SK-N-SH treated with all-trans-retinoic acid at 6 μM for 48 hours (cell line): ENCODE measurements around the gene ZNF783.

Source experiments
- ATAC-seq: fragments of 200-7000 bp; cut with Tn5 transposase; 3 replicates; pipeline ENCODE4 v1.9.1; 2020; ENCODE audit warnings: mild to moderate bottlenecking, moderate library complexity
- ARNTL ChIP-seq: fragments of 450-650 bp; formaldehyde crosslinking; IDR thresholded peaks from 2 replicates; pipeline ENCODE4 v1.5.0; 2020; ENCODE audit warnings: low read depth, mild to moderate bottlenecking, moderate library complexity, borderline replicate concordance
- BACH2 ChIP-seq: fragments of 250-450 bp; sonication (Bioruptor Pico); IDR thresholded peaks from 2 replicates; pipeline ENCODE4 v1.9.0; 2021; ENCODE audit warnings: mild to moderate bottlenecking, borderline replicate concordance
- CSDC2 ChIP-seq: fragments of 250-450 bp; sonication (Bioruptor Pico); IDR thresholded peaks from 2 replicates; pipeline ENCODE4 v1.5.0; 2020; ENCODE audit warnings: mild to moderate bottlenecking, moderate library complexity
- ESRRG ChIP-seq: fragments of 250-450 bp; sonication (Bioruptor Pico); IDR thresholded peaks from 2 replicates; pipeline ENCODE4 v1.6.1; 2021; ENCODE audit warnings: mild to moderate bottlenecking
- GLIS3 ChIP-seq: fragments of 250-450 bp; sonication (Bioruptor Pico); IDR thresholded peaks from 2 replicates; pipeline ENCODE4 v1.5.0; 2020; ENCODE audit warnings: mild to moderate bottlenecking, moderate library complexity
- ISL1 ChIP-seq: fragments of 250-450 bp; sonication (Bioruptor Pico); IDR thresholded peaks from 2 replicates; pipeline ENCODE4 v2.1.2; 2022; ENCODE audit warnings: mild to moderate bottlenecking, moderate library complexity
- OSR1 ChIP-seq: fragments of 250-450 bp; sonication (Bioruptor Pico); IDR thresholded peaks from 2 replicates; pipeline ENCODE4 v1.8.0; 2022; ENCODE audit warnings: moderate library complexity, mild to moderate bottlenecking, inconsistent platforms
- PPARA ChIP-seq: fragments of 250-450 bp; sonication (Bioruptor Pico); IDR thresholded peaks from 2 replicates; pipeline ENCODE4 v1.5.0; 2020; ENCODE audit warnings: mild to moderate bottlenecking, borderline replicate concordance
- RARB ChIP-seq: fragments of 250-450 bp; sonication (Bioruptor Pico); IDR thresholded peaks from 2 replicates; pipeline ENCODE4 v1.8.0; 2021; ENCODE audit warnings: mild to moderate bottlenecking, moderate library complexity
- SNAI2 ChIP-seq: fragments of 250-450 bp; sonication (Bioruptor Pico); IDR thresholded peaks from 2 replicates; pipeline ENCODE4 v1.5.0; 2020; ENCODE audit warnings: mild to moderate bottlenecking, moderate library complexity
- TCF4 ChIP-seq: fragments of 250-450 bp; sonication (Bioruptor Pico); IDR thresholded peaks from 2 replicates; pipeline ENCODE4 v1.8.0; 2021; ENCODE audit warnings: mild to moderate bottlenecking, moderate library complexity, borderline replicate concordance
- TOX ChIP-seq: fragments of 250-450 bp; sonication (Bioruptor Pico); IDR thresholded peaks from 2 replicates; pipeline ENCODE4 v1.8.0; 2021; ENCODE audit warnings: mild to moderate bottlenecking, moderate library complexity, borderline replicate concordance
- TSHZ2 ChIP-seq: fragments of 250-450 bp; sonication (Bioruptor Pico); IDR thresholded peaks from 2 replicates; pipeline ENCODE4 v1.5.0; 2020; ENCODE audit warnings: mild to moderate bottlenecking, moderate library complexity
- ZC3H10 ChIP-seq: fragments of 250-450 bp; sonication (Bioruptor Pico); IDR thresholded peaks from 2 replicates; pipeline ENCODE4 v1.5.1; 2021; ENCODE audit warnings: mild to moderate bottlenecking, moderate library complexity
- ZFP3 ChIP-seq: fragments of 250-450 bp; sonication (Bioruptor Pico); IDR thresholded peaks from 2 replicates; pipeline ENCODE4 v1.5.0; 2020; ENCODE audit warnings: mild to moderate bottlenecking, moderate library complexity
- ZFP30 ChIP-seq: fragments of 450-650 bp; formaldehyde crosslinking; IDR thresholded peaks from 2 replicates; pipeline ENCODE4 v1.5.0; 2022; ENCODE audit warnings: mild to moderate bottlenecking, moderate library complexity
- ZNF565 ChIP-seq: fragments of 450-650 bp; formaldehyde crosslinking; conservative IDR thresholded peaks from 2 replicates; pipeline ENCODE4 v1.5.0; 2020; ENCODE audit warnings: low read depth, mild to moderate bottlenecking, moderate library complexity
- ZNF70 ChIP-seq: fragments of 450-650 bp; formaldehyde crosslinking; IDR thresholded peaks from 2 replicates; pipeline ENCODE4 v1.5.0; 2020; ENCODE audit warnings: mild to moderate bottlenecking, moderate library complexity
- ZNF8 ChIP-seq: fragments of 450-650 bp; formaldehyde crosslinking; IDR thresholded peaks from 2 replicates; pipeline ENCODE4 v1.5.0; 2020; ENCODE audit warnings: mild to moderate bottlenecking, moderate library complexity
- TF ChIP-seq, protein P1 (sequence below): fragments of 250-450 bp; sonication (Bioruptor Pico); IDR thresholded peaks from 2 replicates; pipeline ENCODE4 v1.8.0; 2021; ENCODE audit warnings: low read depth, mild to moderate bottlenecking, moderate library complexity, borderline replicate concordance
- TF ChIP-seq, protein P2 (sequence below): fragments of 250-450 bp; sonication (Bioruptor Pico); IDR thresholded peaks from 2 replicates; pipeline ENCODE4 v1.5.1; 2021; ENCODE audit warnings: mild to moderate bottlenecking, moderate library complexity
- TF ChIP-seq, protein P3 (sequence below): fragments of 250-450 bp; sonication (Bioruptor Pico); IDR thresholded peaks from 2 replicates; pipeline ENCODE4 v1.8.0; 2020; ENCODE audit warnings: mild to moderate bottlenecking, moderate library complexity, borderline replicate concordance
- TF ChIP-seq, protein P4 (sequence below): fragments of 250-450 bp; sonication (Bioruptor Pico); IDR thresholded peaks from 2 replicates; pipeline ENCODE4 v1.5.1; 2020; ENCODE audit warnings: low read depth, mild to moderate bottlenecking, moderate library complexity

ZNF783 gene

DNA sequence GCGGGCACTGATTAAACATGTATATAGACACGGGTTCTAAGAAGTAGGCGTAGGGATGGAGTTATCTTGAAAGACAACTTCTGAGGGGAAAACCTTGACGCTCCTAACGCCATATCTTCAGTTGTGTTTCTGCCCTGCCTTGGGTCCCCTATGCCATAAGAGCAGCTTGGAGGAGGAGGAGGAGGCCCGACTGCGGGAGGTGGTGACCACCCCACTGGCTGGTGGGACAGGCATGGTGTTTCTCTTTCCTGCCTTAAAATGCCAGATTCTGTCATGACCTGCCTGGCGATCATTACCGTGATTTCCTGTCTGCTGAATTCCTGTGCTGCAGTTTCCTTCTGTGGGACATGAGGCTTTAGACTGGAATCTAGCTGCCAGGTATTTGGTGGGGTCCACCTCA is 15.9 kb downstream of the ZNF783 start:
- ATAC-seq = no peak
- TF ChIP-seq SNAI2 (CRISPR knock-in tag) = no peak
- TF ChIP-seq BACH2 (CRISPR knock-in tag) = no peak

DNA sequence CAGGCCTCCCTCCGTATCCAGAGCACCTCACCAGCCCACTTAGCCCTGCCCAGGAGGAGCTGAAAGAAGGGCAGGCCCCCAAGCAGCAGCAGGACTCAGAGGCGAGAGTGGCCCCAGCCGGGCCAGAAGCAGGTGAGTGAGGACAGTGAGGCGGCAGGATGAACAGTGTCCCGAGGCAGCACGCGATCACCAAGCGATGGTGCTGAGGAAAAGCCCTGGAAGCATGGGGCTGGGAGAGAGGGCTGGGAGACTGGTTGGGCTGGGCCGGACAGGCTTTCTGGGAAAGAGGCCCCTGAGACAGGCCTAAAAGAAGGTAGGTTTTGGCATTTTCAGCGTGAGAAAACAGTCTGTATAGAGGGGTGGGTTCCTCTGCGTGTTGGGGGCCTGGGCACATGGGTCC is 16.4 kb downstream of the ZNF783 start:
- no peak for ATAC-seq
- TF ChIP-seq, protein P1, sequence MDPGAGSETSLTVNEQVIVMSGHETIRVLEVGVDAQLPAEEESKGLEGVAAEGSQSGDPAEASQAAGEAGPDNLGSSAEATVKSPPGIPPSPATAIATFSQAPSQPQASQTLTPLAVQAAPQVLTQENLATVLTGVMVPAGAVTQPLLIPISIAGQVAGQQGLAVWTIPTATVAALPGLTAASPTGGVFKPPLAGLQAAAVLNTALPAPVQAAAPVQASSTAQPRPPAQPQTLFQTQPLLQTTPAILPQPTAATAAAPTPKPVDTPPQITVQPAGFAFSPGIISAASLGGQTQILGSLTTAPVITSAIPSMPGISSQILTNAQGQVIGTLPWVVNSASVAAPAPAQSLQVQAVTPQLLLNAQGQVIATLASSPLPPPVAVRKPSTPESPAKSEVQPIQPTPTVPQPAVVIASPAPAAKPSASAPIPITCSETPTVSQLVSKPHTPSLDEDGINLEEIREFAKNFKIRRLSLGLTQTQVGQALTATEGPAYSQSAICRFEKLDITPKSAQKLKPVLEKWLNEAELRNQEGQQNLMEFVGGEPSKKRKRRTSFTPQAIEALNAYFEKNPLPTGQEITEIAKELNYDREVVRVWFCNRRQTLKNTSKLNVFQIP (CRISPR knock-in tag) = no peak
- TF ChIP-seq ZNF70 (CRISPR knock-in tag) (no peak), BACH2 (CRISPR knock-in tag) (no peak), SNAI2 (CRISPR knock-in tag) (no peak), CSDC2 (CRISPR knock-in tag) (no peak), ZFP30 (CRISPR knock-in tag) (no peak), TCF4 (CRISPR knock-in tag) (no peak), GLIS3 (CRISPR knock-in tag) (no peak), TOX (no peak), OSR1 (CRISPR knock-in tag) (no peak), ISL1 (CRISPR knock-in tag) (no peak), ARNTL (CRISPR knock-in tag) (no peak), PPARA (CRISPR knock-in tag) (no peak), ZNF8 (CRISPR knock-in tag) (no peak), ZC3H10 (no peak), RARB (CRISPR knock-in tag) (no peak), ESRRG (no peak)
- TF ChIP-seq, protein P2, sequence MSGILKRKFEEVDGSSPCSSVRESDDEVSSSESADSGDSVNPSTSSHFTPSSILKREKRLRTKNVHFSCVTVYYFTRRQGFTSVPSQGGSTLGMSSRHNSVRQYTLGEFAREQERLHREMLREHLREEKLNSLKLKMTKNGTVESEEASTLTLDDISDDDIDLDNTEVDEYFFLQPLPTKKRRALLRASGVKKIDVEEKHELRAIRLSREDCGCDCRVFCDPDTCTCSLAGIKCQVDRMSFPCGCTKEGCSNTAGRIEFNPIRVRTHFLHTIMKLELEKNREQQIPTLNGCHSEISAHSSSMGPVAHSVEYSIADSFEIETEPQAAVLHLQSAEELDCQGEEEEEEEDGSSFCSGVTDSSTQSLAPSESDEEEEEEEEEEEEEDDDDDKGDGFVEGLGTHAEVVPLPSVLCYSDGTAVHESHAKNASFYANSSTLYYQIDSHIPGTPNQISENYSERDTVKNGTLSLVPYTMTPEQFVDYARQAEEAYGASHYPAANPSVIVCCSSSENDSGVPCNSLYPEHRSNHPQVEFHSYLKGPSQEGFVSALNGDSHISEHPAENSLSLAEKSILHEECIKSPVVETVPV (CRISPR knock-in tag) = no peak

- TF ChIP-seq ZFP3 (CRISPR knock-in tag) (no peak), RARB (CRISPR knock-in tag) (no peak), BACH2 (CRISPR knock-in tag) (no peak), PPARA (CRISPR knock-in tag) (no peak), ZC3H10 (no peak), OSR1 (CRISPR knock-in tag) (no peak), GLIS3 (CRISPR knock-in tag) (no peak), ZNF70 (CRISPR knock-in tag) (no peak), ISL1 (CRISPR knock-in tag) (no peak), ZNF565 (CRISPR knock-in tag) (no peak), TOX (no peak), TSHZ2 (CRISPR knock-in tag) (no peak), TCF4 (CRISPR knock-in tag) (no peak)
- TF ChIP-seq, protein P2 (CRISPR knock-in tag) = no peak
- TF ChIP-seq, protein P3, sequence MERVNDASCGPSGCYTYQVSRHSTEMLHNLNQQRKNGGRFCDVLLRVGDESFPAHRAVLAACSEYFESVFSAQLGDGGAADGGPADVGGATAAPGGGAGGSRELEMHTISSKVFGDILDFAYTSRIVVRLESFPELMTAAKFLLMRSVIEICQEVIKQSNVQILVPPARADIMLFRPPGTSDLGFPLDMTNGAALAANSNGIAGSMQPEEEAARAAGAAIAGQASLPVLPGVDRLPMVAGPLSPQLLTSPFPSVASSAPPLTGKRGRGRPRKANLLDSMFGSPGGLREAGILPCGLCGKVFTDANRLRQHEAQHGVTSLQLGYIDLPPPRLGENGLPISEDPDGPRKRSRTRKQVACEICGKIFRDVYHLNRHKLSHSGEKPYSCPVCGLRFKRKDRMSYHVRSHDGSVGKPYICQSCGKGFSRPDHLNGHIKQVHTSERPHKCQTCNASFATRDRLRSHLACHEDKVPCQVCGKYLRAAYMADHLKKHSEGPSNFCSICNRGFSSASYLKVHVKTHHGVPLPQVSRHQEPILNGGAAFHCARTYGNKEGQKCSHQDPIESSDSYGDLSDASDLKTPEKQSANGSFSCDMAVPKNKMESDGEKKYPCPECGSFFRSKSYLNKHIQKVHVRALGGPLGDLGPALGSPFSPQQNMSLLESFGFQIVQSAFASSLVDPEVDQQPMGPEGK (CRISPR knock-in tag) = no peak
- TF ChIP-seq, protein P1 (CRISPR knock-in tag) = no peak
- TF ChIP-seq, protein P4, sequence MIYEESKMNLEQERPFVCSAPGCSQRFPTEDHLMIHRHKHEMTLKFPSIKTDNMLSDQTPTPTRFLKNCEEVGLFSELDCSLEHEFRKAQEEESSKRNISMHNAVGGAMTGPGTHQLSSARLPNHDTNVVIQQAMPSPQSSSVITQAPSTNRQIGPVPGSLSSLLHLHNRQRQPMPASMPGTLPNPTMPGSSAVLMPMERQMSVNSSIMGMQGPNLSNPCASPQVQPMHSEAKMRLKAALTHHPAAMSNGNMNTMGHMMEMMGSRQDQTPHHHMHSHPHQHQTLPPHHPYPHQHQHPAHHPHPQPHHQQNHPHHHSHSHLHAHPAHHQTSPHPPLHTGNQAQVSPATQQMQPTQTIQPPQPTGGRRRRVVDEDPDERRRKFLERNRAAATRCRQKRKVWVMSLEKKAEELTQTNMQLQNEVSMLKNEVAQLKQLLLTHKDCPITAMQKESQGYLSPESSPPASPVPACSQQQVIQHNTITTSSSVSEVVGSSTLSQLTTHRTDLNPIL (CRISPR knock-in tag) = no peak
- ATAC-seq = no peak; the same call in 2 of the 3 replicates
Observed at GRCh38 chr7:149279111-149279743, 17.2 kb downstream of the ZNF783 start.
